Bone marrow (tissue), 2 donors: ENCODE measurements around the gene NECTIN2.
"Not testable (repeated sequence)": the region's sequence is repeated elsewhere in the genome, so short reads cannot be mapped to it uniquely, and the experiment has no call there.

Experiments used
- DNase-seq, 2 donors: peaks; one replicate each; lab custom pipeline; 2025; lab: John Stamatoyannopoulos, UW

NECTIN2 gene

DNA sequence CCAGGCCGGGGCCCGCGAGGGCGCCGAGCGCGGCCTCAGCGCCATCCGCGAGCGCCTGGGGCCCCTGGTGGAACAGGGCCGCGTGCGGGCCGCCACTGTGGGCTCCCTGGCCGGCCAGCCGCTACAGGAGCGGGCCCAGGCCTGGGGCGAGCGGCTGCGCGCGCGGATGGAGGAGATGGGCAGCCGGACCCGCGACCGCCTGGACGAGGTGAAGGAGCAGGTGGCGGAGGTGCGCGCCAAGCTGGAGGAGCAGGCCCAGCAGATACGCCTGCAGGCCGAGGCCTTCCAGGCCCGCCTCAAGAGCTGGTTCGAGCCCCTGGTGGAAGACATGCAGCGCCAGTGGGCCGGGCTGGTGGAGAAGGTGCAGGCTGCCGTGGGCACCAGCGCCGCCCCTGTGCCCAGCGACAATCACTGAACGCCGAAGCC is 62.8 kb downstream of the NECTIN2 start:
- DNase-seq, result no peak

- DNase-seq, result no peak
Measured at GRCh38 chr19:44909775-44910174, 63.7 kb downstream of the NECTIN2 start.

GRCh38 chr19:44911896-44912295 is 65.8 kb downstream of the NECTIN2 start:
- not testable (repeated sequence) for DNase-seq

DNA sequence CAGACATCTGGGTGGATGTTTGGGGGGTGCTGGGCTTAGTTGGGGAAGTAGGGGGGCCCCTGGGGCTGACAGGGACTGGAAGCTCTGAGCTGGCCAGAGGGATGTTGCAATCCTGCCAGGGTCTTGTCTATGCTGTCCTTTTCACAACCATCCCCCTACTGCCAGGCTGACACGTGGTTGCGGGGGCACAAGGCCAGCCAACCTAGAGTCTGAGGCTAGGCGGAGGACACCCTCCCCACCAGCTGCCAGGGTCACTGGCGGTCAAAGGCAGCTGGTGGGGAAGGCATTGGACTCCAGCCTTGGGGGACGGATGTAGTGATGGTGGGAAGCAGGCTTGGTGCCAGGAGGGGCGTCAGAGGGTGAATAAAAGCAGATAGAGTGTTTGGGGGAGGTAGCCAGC is 66.8 kb downstream of the NECTIN2 start:
- DNase-seq, result no peak

GRCh38 chr19:44913512-44914432 is 67.7 kb downstream of the NECTIN2 start:
- not testable (repeated sequence) for DNase-seq

DNA sequence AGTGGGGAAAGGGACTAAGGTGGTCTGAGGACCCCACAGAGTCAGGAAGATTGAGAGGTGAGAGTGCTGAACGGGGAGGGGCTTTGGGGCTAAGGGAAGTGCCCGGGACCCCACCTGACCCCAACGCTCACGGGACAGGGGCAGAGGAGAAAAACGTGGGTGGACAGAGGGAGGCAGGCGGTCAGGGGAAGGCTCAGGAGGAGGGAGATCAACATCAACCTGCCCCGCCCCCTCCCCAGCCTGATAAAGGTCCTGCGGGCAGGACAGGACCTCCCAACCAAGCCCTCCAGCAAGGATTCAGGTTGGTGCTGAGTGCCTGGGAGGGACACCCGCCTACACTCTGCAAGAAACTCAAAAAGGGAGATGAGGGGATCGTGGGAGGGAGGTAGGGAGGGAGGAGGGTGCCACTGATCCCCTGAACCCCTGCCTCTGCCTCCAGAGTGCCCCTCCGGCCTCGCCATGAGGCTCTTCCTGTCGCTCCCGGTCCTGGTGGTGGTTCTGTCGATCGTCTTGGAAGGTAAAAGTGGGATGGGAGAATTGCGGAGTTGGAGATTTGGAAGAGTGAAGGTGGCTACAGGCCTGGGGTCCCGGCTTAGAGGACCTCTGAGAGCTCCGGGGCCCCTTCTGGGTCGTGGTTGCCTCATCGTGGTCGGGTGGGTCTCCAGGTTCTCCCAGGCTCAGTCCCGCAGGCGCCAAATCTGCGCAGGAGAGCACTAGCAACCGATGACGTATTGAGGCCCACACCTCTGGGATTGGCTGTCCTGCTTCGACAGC is 68.5 kb downstream of the NECTIN2 start, which contains the start of gene APOC1:
TSS of gene APOC1 (plus strand) at position 176 of the 774 bp plus-strand sequence. CDS start at position 460, 284 bp downstream.
- DNase-seq, result peak; percentile 58 to 62

DNA sequence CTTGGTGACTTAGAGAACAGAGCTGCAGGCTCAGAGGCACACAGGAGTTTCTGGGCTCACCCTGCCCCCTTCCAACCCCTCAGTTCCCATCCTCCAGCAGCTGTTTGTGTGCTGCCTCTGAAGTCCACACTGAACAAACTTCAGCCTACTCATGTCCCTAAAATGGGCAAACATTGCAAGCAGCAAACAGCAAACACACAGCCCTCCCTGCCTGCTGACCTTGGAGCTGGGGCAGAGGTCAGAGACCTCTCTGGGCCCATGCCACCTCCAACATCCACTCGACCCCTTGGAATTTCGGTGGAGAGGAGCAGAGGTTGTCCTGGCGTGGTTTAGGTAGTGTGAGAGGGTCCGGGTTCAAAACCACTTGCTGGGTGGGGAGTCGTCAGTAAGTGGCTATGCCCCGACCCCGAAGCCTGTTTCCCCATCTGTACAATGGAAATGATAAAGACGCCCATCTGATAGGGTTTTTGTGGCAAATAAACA is 78.2 kb downstream of the NECTIN2 start:
- no peak for DNase-seq

DNA sequence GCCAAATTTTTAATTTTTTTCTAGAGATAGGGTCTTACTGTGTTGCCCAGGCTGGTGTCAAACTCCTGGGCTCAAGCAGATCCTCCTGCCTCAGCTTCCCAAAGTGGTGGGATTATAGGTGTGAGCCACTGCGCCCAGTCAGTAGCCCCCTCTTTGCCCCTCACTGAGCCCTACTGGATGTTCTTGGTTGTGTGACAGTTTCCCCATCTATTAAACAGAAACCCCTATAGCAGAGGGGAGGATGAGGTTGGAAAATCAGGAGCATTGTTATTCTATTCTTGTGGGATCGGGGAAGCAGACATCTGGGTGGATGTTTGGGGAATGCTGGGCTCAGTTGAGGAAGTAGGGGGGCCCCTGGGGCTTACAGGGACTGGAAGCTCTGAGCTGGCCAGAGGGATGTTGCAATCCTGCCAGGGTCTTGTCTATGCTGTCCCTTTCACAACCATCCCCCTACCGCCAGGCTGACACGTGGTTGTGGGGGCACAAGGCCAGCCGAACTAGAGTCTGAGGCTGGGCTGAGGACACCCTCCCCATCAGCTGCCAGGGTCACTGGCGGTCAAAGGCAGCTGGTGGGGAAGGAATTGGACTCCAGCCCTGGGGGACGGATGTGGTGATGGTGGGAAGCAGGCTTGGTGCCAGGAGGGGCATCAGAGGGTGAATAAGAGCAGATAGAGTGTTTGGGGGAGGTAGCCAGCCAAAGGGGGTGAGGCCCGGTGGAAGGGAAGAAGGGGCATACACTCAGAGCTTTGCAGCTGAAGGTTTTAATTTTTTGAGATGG is 79.2 kb downstream of the NECTIN2 start:
- DNase-seq, result peak in 1 of 2 donors; percentile 18

DNA sequence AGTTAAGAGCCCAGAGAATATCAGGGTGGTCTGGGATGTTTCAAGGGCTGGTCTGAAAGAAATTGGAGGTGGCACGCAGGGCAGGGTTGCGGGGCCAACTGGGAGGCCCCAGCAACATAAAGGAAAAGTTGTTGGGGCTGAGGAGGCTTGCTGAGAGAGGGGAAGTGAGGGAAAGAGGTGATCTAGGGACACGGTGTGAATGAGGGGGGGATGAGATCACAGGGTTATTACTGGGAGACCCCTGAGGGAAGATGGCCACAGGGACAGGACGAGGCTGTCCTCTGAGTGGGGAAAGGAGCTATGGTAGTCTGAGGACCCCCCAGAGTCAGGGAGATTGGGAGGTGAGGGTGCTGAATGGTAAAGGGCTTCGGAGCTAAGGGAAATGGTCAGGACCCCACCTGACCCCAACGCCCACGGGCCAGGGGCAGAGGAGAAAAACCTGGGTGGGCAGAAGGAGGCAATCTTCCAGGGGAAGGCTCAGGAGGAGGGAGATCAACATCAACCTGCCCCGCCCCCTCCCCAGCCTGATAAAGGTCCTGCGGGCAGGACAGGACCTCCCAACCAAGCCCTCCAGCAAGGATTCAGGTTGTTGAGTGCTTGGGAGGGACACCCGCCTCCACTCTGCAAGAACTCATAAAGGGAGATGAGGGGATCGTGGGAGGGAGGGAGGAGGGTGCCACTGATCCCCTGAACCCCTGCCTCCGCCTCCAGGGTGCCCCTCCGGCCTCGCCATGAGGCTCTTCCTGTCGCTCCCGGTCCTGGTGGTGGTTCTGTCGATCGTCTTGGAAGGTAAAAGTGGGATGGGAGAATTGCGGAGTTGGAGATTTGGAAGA is 80.4 kb downstream of the NECTIN2 start:
- DNase-seq, result not testable (repeated sequence)

- no peak for DNase-seq
Measured at GRCh38 chr19:44927746-44928145, 81.6 kb downstream of the NECTIN2 start.

DNA sequence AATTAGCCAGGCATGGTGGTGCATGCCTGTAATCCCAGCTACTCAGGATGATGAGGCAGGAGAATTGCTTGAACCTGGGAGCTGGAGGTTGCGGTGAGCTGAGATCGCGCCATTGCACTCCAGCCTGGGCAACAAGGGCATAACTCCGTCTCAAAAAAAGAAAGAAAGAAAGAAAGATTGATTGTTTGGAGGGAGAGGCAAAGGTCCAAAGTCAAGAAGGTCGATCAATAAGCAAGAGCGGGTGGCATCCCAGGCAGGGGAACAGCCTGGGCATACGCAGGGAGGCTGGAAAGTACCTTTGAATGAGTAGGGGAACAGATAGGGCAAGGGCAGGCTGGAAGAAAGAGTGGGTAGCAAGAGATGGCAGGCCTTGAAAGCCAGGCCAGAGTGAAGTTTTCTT is 84.0 kb downstream of the NECTIN2 start:
- no peak for DNase-seq

GRCh38 chr19:44931541-44931940 is 85.4 kb downstream of the NECTIN2 start:
- DNase-seq, result no peak
